Stimulated activated CD8-positive, alpha-beta memory T cell treated with anti-CD3 and anti-CD28 coated beads, Interleukin-2, amount 100 ng/mL, for 48 hours (primary cell): Measurements from ENCODE around the gene MX1.

Experiments used
- DNase-seq, 2 donors: peaks; one replicate each; pipeline ENCODE4 v3.0.0-alpha.2; 2020; ENCODE audit warnings: low read depth in 2 of 2

MX1 gene

DNA sequence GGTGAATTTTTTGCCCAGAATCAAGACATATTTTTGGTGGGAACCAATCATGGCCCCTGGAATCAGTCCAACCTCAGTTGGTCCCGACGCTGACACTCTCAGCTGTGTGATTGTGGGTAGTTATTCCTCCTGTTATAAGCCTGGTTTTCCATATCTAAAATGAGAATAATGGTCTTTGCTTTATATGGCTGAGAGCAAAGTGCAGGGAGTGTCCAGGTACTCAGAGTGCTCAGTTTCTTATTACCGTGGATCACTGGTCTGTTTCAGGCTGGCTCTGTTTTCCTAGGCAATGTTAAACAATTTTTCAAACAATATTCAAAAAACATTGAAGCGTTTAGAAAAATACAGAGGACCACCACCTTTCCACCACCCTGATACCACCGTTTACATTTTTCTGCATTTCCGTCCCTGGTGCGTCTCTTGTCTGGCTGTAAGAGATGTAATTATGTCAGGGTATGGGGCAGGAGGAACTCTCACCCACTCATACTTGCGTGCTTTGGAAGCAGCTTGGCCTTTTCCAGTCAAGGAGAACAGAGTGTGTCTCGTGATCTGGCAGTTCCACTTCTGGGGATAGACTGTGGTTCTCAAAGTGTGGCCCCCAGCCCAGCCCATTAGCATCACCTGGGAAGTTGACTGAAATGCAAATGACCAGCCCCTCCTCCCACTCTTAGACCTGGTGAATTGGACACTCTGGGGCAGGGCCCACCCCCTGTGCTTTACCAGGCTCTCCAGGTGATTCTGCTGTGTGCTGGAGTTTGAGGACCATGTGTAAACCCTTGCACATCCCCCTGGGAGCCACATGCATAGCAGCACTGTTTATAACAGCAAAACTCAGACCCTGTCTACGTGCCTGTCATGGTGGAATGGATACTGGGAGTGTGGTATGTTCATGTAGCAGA, 6.8 kb downstream of the MX1 start:
- DNase-seq: no peak

GRCh38 chr21:41433566-41433965, 7.5 kb downstream of the MX1 start:
- DNase-seq: no peak

GRCh38 chr21:41435706-41436105, 9.7 kb downstream of the MX1 start:
- DNase-seq: no peak

DNA sequence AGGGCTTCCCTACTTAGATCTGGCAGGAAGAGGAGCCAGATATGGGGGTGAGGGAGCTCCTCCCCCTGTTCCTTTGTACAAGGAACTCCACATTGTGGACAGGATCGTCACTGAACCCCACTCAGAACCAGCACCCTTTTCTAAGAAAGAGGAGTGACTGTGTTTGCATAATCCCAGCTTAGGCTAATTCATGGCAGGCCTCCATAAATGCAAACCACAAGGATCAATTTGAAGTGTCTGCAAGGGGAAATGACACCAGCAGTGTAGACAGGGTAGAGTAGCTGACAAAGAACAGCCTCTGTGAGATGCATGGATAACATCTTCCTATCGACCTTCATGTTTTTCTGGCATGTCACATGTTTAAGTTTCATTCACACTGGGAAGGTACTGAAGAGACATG, 11.7 kb downstream of the MX1 start:
- no peak for DNase-seq

DNA sequence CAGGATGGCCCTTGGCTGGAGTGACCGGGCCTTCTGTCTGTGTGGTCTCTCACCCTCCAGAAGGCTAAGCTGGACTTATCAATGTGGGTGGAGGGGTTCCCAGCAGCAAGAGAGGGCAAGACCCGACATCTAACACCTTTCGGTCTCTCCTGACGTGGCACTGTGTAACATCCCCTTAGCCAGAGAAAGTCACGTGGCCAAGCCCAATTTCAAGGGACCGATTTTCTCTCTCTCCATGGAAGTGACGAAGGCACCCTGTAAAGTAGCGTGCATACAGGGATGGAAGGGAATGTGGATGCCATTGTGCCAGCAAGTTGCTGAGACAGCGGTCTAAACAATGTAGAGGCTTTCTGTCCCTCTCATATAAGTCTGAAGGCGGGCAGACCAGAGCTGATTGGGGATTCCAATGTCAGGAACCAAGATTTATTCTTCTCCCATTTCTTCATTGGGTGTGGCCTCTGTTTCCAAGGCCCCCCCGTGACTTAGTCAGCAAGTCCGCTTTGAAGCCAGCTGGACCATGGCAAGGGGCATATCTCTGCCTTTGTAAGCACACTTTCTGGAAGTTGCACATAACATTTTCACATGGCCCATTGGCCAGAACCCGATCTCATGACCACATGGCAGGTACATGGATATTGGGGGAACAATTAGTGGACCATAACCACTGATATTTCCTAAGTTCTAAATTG, 12.5 kb downstream of the MX1 start:
- DNase-seq: no peak

GRCh38 chr21:41439248-41439647, 13.2 kb downstream of the MX1 start:
- DNase-seq: no peak

DNA sequence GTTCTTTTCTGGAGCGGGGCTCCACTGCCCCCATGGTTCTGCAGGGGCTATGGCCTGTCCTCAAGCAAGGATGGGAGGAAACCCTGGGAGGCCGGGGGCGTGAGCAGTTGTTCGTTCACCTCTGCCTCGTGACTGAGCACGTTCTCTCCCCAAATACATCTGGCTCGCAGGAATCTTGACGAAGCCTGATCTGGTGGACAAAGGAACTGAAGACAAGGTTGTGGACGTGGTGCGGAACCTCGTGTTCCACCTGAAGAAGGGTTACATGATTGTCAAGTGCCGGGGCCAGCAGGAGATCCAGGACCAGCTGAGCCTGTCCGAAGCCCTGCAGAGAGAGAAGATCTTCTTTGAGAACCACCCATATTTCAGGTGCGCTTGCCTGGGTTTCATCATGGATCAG, 15.5 kb downstream of the MX1 start:
- no peak for DNase-seq

DNA sequence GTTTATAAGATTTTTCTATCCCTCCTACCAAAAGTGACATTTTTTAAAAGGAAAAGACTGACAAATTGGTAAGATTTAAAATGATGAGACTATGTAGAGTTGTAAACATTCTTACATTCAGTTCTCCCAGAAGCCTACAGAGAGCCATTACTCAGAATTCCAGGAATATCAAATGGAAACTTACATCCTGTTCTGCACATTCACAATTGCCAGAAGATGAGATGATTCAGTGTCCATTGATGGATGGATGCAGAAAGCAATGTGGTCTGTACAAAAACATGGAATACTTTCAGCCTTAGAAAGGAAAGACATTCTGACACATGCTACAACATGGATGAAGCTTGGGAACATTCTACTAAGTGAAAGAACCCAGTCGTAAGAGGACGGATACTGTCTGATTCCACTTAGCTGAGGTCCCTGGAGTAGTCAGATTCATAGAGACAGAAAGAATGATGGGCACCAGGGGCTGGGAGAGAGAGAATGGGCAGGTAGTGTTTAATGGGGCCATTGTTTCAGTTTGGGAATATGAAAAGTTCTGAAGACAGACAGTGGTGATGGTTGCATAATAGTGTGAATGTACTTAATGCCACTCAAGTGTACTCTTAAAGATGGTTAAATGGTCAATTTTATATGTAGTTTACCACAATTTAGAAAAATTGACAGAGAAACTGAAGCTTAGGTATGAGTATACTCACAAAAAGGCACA, 16.6 kb downstream of the MX1 start:
- DNase-seq: no peak

- DNase-seq: no peak
Measured at GRCh38 chr21:41443562-41443961, 17.5 kb downstream of the MX1 start.

GRCh38 chr21:41444703-41445464, 18.8 kb downstream of the MX1 start:
- no peak for DNase-seq

DNA sequence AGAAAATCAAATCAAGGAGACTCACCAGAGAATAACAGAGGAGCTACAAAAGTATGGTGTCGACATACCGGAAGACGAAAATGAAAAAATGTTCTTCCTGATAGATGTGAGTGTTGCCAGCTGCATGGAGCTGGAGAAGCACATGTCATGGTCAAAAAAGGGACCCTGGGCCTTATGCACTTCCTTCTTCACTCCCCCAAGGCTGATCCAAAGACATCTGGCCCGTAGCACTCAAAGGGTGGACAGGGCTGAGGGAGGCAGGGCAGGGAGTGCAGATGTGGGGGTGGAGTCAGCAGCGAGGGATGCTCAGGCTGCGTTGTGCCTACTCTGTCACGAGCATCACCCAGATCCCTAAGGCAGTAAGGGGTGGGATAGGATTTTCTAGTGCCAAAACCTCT, 19.4 kb downstream of the MX1 start:
- no peak for DNase-seq

GRCh38 chr21:41446586-41446985, 20.5 kb downstream of the MX1 start:
- DNase-seq: no peak

DNA sequence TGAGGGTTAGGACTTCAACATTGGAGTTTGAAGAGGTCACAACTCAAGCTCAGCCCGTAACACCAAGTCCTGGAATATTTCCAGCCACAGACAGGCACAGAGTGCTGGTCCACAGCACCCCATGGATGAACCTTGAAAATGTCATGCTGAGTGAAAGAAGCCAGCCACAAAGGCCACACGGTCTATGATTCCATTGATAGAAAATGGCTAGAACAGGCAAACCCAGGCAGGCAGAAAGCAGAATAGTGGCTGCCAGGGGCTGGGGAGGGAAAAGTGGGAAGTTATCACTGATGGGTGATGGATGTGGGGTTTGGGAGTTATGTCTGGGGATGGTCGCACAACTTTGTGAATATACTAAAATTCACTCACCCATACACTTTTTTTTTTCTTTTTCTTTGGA, 21.3 kb downstream of the MX1 start:
- no peak for DNase-seq

GRCh38 chr21:41449613-41450012, 23.6 kb downstream of the MX1 start:
- no peak for DNase-seq

DNA sequence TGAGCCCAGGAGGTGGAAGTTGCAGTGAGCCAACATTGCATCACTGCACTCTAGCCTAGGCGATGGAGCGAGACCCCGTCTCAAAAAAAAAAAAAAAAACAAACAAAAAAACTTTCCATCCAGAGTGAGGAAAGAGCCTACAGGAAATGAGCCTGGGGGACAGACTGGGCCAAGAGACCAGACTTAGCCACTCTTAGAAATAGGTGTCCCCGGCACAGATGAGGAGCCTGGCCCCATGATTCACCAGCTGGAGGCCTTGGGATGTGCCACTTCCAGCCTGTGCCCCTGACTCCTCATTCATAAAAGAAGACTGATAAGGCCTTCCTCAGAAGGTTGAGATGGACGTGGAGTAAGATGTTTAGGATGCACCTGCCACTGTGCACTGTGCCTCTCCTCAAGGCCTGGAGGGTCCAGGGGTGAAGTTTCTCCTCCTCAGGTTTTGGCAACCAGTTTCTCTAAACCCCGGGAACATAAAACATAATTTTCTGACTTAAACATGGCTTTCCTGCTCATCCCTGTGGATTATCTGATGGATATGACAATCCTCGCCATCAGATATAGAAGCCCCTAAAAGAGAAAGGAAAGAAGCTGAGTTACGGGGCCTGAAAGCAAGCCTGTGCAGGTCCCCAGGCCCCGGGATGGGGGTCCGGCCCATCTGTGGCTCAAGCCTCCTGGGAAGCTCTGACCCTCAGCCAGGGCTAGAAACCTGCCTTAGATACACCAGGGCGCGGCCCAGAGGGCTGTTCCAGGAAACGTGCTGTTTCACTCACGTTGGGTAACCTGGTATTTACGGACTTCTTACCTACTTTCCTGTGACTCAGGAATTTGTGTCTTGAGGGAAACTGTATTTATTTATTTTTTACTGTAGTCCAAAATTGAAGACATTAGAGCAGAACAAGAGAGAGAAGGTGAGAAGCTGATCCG, 26.0 kb downstream of the MX1 start:
- DNase-seq: no peak

- no peak for DNase-seq
Measured at GRCh38 chr21:41453198-41453597, 27.2 kb downstream of the MX1 start.

- no peak for DNase-seq
Measured at GRCh38 chr21:41453761-41454160, 27.7 kb downstream of the MX1 start.

- no peak for DNase-seq
Measured at GRCh38 chr21:41458121-41458520, 32.1 kb downstream of the MX1 start.

DNA sequence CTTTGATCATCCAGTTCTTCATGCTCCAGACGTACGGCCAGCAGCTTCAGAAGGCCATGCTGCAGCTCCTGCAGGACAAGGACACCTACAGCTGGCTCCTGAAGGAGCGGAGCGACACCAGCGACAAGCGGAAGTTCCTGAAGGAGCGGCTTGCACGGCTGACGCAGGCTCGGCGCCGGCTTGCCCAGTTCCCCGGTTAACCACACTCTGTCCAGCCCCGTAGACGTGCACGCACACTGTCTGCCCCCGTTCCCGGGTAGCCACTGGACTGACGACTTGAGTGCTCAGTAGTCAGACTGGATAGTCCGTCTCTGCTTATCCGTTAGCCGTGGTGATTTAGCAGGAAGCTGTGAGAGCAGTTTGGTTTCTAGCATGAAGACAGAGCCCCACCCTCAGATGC, 32.5 kb downstream of the MX1 start:
- DNase-seq: no peak

- DNase-seq: no peak
Measured at GRCh38 chr21:41459884-41460534, 34.0 kb downstream of the MX1 start.
